ENCODE measurements around the gene SH3YL1.

The SH3YL1 gene

GRCh38 chr2:191311-192190 lies 72.3 kb downstream of the SH3YL1 start:
- H3K27ac ChIP-seq = no peak overlapping the region
- TF ChIP-seq ZFX (IDR thresholded peaks at IDR 0.05; ENCODE audit: borderline replicate concordance) = no peak
- TF ChIP-seq CTCF (IDR thresholded peaks at IDR 0.05) = no peak

- no peak for TF ChIP-seq ZFX (IDR thresholded peaks at IDR 0.05; ENCODE audit: borderline replicate concordance)
- TF ChIP-seq CTCF (IDR thresholded peaks at IDR 0.05) = no peak
- no peak overlapping the region for H3K27ac ChIP-seq
Observed at GRCh38 chr2:187825-188224, 76.0 kb downstream of the SH3YL1 start.

- H3K27ac ChIP-seq = no peak overlapping the region
- TF ChIP-seq CTCF (IDR thresholded peaks at IDR 0.05) (no peak), ZFX (IDR thresholded peaks at IDR 0.05; ENCODE audit: borderline replicate concordance) (no peak)
Observed at GRCh38 chr2:185221-185620, 78.6 kb downstream of the SH3YL1 start.

GRCh38 chr2:184695-185094 lies 79.1 kb downstream of the SH3YL1 start:
- H3K27ac ChIP-seq = no peak overlapping the region
- TF ChIP-seq ZFX (IDR thresholded peaks at IDR 0.05; ENCODE audit: borderline replicate concordance) (no peak), CTCF (IDR thresholded peaks at IDR 0.05) (no peak)

GRCh38 chr2:182509-183122 lies 81.2 kb downstream of the SH3YL1 start:
- TF ChIP-seq CTCF (IDR thresholded peaks at IDR 0.05) = no peak
- no peak for TF ChIP-seq ZFX (IDR thresholded peaks at IDR 0.05; ENCODE audit: borderline replicate concordance)
- H3K27ac ChIP-seq = no peak overlapping the region

- TF ChIP-seq CTCF (IDR thresholded peaks at IDR 0.05) (no peak), ZFX (IDR thresholded peaks at IDR 0.05; ENCODE audit: borderline replicate concordance) (no peak)
- H3K27ac ChIP-seq = no peak overlapping the region
Observed at GRCh38 chr2:180311-180710, 83.5 kb downstream of the SH3YL1 start.

GRCh38 chr2:179886-180285 lies 83.9 kb downstream of the SH3YL1 start:
- H3K27ac ChIP-seq = no peak overlapping the region
- TF ChIP-seq CTCF (IDR thresholded peaks at IDR 0.05) (no peak), ZFX (IDR thresholded peaks at IDR 0.05; ENCODE audit: borderline replicate concordance) (no peak)

Measured in 22Rv1 (cell line).